AG04450 (cell line): Measurements from ENCODE around the gene RAB31. TPM values are rescaled to one million over a fixed set of nuclear protein-coding genes. Genes with fewer than 3 reads are reported as not detected.

ENCODE experiments used
- CTCF ChIA-PET: fragments of 300-600, 350-600 bp; formaldehyde crosslinking; extraction: SDS; loops from one replicate; lab custom pipeline; 2022; ENCODE audit warnings: antibody characterized with exemption, inconsistent platforms; lab: Charles Lee
- POLR2A ChIA-PET: fragments of 350-600 bp; formaldehyde crosslinking; extraction: SDS; loops from one replicate; lab custom pipeline; 2021; ENCODE audit warnings: antibody characterized with exemption, inconsistent platforms; lab: Yijun Ruan, JAX
- DNase-seq: peaks from one replicate; pipeline ENCODE4 v3.0.0-alpha.2; 2011; ENCODE audit warnings: low read depth, low spot score
- H3K27ac ChIP-seq: one replicate; pipeline ENCODE4 v1.5.1; 2012; ENCODE audit warnings: low read depth, low read length, control low read depth
- H3K27me3 ChIP-seq: one replicate; pipeline ENCODE4 v1.6.0; 2012; ENCODE audit warnings: low read length; ENCODE audit not compliant: control insufficient read depth, insufficient read depth
- H3K4me3 ChIP-seq: 2 replicates; pipeline ENCODE4 v1.5.1; 2011; ENCODE audit warnings: mild to moderate bottlenecking, low read depth, low read length, control low read depth
- H3K9me3 ChIP-seq: 2 replicates; pipeline ENCODE4 v1.5.1; 2012; ENCODE audit warnings: low read length; ENCODE audit not compliant: control insufficient read depth, insufficient read depth
- polyA plus RNA-seq: library from polyadenylated mRNA; depleted of rRNA; stranded (reverse); fragments of >200 nt; gene quantifications from 2 replicates; pipeline ENCODE4 v1.2.3, GENCODE V29; 2011
- TF ChIP-seq, protein P1 (sequence below): IDR thresholded peaks from 2 replicates; pipeline ENCODE4 v1.5.1; 2011; ENCODE audit warnings: low read depth, low read length, control low read depth, inconsistent platforms

Gene RAB31
- polyA plus RNA-seq, 1 experiment: 43.7 TPM

DNA sequence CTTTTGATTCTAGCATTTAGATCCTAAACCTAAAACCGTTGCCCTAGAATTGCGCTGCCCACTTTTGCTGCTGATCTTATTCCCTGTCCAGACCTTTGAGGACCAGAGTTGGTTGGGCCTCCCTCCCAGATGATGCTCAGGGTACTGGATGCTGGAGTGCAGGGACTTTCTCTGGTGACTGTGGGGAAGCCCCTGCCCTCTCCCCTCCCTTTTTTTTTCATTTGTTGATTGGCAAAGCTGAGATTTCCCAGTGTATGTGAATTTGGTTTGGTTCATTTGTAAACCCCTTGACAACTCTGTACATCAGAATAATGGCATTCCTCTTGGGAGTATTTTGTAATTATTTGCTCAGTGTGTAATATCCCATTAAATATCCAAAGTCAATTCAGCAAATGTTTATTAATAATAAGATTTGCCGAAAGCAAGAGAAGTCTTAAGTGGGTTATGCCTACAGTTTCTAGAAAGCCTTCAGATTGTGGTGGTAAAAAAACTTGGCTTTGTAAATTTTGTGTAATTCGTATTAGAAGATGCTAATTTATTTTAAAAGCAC lies 28.3 kb downstream of the RAB31 start:
- ChIA-PET POLR2A (no interaction called here), CTCF (interaction anchor here (0.7 to 2.0 kb wide), 2 partner anchors 161 to 215 kb away, joined by 3 to 8 read pairs; no protein-coding TSS in a partner anchor)
- H3K27me3 ChIP-seq: no peaks in the 10 kb centered on the region
- no peaks in the 10 kb centered on the region; the same call in 1 of the 2 replicates for H3K9me3 ChIP-seq
- no peak for DNase-seq
- no peak overlapping the region for H3K27ac ChIP-seq
- H3K4me3 ChIP-seq: no peak overlapping the region
- TF ChIP-seq, protein P1, sequence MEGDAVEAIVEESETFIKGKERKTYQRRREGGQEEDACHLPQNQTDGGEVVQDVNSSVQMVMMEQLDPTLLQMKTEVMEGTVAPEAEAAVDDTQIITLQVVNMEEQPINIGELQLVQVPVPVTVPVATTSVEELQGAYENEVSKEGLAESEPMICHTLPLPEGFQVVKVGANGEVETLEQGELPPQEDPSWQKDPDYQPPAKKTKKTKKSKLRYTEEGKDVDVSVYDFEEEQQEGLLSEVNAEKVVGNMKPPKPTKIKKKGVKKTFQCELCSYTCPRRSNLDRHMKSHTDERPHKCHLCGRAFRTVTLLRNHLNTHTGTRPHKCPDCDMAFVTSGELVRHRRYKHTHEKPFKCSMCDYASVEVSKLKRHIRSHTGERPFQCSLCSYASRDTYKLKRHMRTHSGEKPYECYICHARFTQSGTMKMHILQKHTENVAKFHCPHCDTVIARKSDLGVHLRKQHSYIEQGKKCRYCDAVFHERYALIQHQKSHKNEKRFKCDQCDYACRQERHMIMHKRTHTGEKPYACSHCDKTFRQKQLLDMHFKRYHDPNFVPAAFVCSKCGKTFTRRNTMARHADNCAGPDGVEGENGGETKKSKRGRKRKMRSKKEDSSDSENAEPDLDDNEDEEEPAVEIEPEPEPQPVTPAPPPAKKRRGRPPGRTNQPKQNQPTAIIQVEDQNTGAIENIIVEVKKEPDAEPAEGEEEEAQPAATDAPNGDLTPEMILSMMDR: no peak

DNA sequence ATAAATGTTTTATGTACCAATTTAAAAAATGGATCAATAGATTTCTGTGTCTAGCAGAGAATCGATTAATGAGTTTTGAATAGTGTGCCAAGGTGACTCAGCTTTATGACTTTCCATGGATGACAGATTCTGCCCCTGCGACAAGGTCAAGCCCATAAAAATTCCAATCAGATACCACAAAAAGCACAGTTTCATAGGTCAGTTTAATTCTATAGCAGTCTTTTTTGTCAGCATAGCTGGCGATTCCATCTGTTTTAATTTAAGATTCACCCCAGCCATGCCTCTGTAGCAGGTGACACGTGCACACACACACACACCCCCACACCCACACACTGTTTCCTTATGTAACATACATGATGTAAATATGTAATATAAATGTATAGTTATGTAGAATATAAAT lies 28.9 kb downstream of the RAB31 start:
- ChIA-PET POLR2A (no interaction called here), CTCF (interaction anchor here (0.7 to 2.0 kb wide), 2 partner anchors 162 to 215 kb away, joined by 3 to 8 read pairs; no protein-coding TSS in a partner anchor)
- no peak overlapping the region for H3K4me3 ChIP-seq
- H3K27me3 ChIP-seq: no peaks in the 10 kb centered on the region
- TF ChIP-seq, protein P1: no peak
- DNase-seq: no peak
- H3K9me3 ChIP-seq: no peaks in the 10 kb centered on the region; the same call in 1 of the 2 replicates
- no peak overlapping the region for H3K27ac ChIP-seq

- Histone ChIP-seq H3K9me3 (no peaks in the 10 kb centered on the region; the same call in 1 of the 2 replicates), H3K4me3 (no peak overlapping the region), H3K27me3 (no peaks in the 10 kb centered on the region), H3K27ac (no peak overlapping the region)
- DNase-seq: no peak
- ChIA-PET POLR2A (interaction anchor here (0.6 kb wide), 1 partner anchor 15 kb away, joined by 3 read pairs; no protein-coding TSS in a partner anchor), CTCF (interaction anchor here (2.0 kb wide), 1 partner anchor 162 kb away, joined by 8 read pairs; no protein-coding TSS in a partner anchor)
- TF ChIP-seq, protein P1: no peak
Observed at GRCh38 chr18:9737472-9738121, 29.5 kb downstream of the RAB31 start.

DNA sequence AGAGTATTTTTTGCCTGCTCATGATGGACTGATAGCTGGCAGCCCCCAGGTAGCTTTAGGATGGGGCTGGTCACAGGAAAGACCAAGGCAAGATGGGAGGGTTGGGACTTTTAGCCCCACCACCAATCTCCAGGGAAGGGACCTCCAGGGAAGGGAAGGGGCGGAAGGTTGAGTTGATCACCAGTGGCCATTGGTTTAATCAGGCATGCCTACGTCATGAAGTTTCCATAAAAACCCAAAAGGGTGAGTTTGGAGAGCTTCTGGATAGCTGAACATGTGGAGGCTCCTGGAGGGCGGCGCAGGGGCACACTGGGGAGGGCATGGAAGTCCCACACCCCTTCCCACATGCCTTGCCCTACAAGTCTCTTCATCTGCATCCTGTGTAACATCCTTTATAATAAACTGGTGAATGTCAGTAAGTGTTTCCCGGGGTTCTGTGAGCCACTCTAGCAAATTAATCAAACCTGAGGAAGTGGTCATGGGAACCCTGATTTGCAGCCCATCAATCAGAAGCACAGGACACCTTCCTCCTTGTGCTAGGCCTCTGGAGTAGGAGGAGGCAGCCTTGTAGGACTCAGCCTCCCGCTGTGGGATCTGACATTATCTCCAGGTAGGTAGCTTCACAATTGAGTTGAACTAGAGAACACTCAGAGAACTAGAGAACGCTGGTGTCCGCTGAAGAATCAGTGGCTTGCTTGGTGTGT lies 30.3 kb downstream of the RAB31 start:
- H3K4me3 ChIP-seq: no peak overlapping the region
- TF ChIP-seq, protein P1: no peak
- DNase-seq: no peak
- ChIA-PET POLR2A (interaction anchor here (0.6 kb wide), 2 partner anchors 16 to 23 kb away, joined by 3 to 9 read pairs; no protein-coding TSS in a partner anchor), CTCF (no interaction called here)
- H3K27ac ChIP-seq: no peak overlapping the region
- H3K27me3 ChIP-seq: no peaks in the 10 kb centered on the region
- no peaks in the 10 kb centered on the region; the same call in 1 of the 2 replicates for H3K9me3 ChIP-seq
